AG08396 (cell line): ENCODE measurements around the gene TGFB2.
A peak's percentile ranks its signal among the peaks of the same experiment; 100 is the strongest.

Experiments used
- DNase-seq: peaks from one replicate; pipeline ENCODE4 v3.0.0; 2012; ENCODE audit warnings: low spot score, mixed read lengths

TGFB2 gene

GRCh38 chr1:218336328-218336727, 8.8 kb upstream of the TGFB2 start:
- DNase-seq = peak; percentile 21

DNA sequence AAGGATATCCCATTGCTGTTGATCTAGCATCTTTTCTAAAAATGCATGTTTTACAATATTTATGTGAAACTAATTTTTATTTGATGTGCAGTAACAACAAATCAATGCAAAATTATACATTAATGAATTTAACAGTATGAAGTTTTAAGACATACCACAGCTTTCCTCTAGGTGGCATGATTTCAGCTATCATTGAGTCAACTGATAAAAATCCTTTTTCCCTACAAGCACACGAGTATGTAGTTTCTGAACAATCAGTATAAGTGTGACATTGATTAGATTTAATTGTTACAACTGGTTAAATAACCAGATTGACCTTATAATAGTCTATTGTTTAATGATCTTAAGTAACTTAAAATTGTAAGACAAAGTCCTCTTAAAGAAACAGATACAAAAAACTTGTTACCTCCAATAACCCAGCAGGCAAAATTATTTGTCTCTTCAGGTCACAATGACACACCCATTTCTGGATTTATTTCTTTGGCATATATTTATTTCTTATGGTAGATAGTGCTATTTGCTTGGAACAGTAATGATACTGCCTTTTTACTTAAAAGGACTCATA, 5.8 kb upstream of the TGFB2 start:
- peak; percentile 29 for DNase-seq

- DNase-seq = no peak
Measured at GRCh38 chr1:218341325-218341724, 3.8 kb upstream of the TGFB2 start.

DNA sequence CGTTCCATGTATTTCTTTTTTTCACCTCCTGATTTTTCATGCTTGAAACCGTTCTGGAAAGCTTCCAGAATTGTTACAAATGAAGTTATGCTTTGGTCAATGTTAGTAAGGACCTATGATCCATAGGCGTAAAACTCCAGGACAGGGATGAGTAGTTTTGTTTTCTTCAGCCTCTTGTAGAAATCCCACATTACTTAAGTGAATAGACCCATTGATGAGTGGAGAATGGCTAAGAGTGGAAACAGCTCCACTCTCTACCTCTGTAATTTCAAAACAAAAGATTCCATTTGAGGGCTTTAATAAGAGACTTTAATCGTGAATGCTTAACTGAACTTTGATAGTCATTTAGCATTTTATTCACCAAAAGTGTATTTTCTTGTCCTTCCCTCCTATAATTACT, 3.0 kb upstream of the TGFB2 start:
- no peak for DNase-seq

- peak; percentile 66 for DNase-seq
Measured at GRCh38 chr1:218345673-218346390, 696 bp downstream of the TGFB2 start.

GRCh38 chr1:218346391-218347204, 1.5 kb downstream of the TGFB2 start:
- DNase-seq = peak; percentile 26

GRCh38 chr1:218347336-218347722, 2.2 kb downstream of the TGFB2 start:
- DNase-seq = peak; percentile 20

DNA sequence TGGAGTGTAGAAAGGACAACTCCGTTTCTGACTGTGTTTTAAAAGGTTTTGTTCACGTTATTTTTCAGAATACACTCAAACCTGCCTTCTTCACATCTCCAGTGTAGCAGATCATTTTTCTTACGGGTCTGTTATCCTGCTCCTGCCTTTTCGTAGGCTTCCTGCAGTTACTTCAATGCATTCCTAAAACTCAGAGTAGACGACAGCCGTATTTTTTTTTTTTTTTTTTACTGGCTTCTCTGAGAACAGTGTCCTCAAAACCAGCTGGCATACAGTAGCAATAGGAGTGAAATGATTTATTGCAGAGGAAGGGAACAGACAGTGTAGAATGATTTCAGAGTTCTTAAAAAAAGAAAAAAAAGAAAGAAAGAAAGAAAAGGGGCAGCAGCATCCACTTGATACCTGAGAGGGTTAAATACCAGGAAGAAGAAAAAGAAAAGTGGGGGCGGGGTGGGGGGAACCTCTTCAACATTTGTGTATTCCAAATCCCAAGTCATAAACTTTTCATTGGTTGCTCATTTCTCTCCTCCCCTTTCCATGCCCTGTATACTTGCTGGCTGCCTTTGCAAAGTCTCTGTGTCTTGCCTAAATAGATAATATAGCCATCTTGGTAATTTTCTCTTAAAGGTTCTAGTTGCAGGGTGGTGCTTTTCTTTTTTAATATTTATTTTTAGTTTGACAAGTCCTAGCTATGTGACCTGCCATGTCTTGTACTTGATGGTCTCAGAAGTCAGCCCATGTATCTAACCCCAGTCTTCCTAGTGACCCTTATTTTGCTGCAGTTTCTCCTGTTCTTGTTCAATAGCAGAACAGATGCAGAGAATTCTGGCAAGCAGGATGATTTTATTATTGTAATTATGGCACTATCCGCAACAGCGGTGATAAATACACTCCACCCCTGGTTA, 2.8 kb downstream of the TGFB2 start:
- no peak for DNase-seq

DNA sequence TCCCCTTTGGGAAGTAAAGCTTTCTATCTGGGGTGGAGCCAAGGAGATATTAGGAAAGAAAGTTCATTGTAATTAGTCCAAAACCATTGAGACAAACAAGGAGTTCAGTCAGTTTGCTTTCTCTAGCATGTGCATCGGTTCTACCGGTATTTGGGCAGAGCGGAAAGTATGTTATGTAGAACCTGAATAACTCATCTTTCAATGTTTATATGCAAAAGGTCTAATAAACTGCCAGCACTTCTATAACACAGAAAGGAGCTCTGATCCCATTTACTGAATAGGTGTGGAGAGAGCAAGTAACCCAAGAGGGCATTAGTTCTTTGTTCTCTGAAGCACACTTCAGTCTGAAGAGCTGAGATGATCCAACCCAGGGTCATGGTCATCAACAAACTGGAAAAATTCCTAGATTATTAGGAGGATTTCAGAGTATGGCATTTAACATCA, 3.5 kb downstream of the TGFB2 start:
- DNase-seq = no peak

- no peak for DNase-seq
Measured at GRCh38 chr1:218349348-218350034, 4.4 kb downstream of the TGFB2 start.

- DNase-seq = no peak
Measured at GRCh38 chr1:218350035-218350525, 4.9 kb downstream of the TGFB2 start.

DNA sequence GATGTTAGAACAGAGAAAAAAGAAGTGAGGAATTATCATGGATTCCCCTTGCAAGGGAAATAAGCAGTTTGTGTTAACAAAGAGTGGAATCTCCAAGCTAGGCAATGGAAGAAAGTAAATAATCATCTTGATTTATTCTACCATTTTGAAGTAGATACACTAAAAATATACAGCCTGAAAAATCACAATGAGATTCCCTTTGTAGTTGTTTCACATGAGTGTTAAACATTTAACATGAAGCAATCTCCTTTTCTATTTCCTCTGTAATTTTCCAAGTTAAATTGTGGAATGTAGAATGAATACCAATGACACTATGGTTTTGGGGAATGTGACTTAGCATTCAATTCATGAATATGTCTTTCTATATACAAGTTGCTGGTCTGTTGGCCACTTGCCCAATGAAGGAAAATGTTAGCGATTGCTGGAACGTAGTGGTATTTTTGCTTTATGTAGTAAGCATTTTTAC, 5.7 kb downstream of the TGFB2 start:
- DNase-seq = peak; percentile 30

GRCh38 chr1:218351391-218352074, 6.4 kb downstream of the TGFB2 start:
- DNase-seq = peak; percentile 45

DNA sequence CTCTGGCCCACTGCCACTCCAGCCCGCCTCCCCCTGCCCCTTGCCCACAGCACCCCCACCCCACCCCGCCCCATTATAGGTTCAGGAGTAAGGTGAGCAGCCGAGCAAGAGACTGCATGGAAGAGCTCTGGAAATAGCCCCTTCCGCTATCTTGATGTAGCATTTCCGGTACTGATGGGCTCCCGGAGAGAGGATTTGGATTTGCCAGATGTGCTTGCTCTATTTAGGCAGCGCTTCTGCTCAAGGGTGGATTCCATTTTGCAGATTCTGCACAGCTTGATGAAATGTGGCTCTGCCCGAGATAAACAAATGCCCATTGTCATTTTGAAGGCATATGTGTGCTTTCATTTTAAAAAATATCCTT, 6.9 kb downstream of the TGFB2 start:
- DNase-seq = no peak

DNA sequence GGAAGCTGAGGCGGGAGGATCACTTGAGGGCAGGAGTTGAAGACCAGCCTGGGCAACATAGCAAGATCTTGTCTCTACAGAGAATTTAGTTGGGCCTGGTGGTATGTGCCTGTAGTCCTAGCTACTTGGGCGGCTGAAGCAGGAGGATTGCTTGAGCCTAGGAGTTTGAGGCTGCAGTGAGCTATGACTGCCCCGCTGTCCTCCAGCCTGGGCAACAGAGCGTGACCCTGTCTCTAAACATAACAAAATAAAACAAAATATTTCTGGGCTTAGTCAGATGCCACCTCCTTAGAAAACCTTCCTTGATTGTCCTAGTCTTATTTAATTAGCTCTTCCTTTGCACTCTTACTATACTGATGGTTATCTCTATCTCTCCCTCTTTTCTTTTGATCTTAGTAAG, 8.5 kb downstream of the TGFB2 start:
- DNase-seq = no peak

GRCh38 chr1:218355278-218355677, 10.1 kb downstream of the TGFB2 start:
- DNase-seq = no peak

GRCh38 chr1:218357211-218357892, 12.2 kb downstream of the TGFB2 start:
- DNase-seq = no peak

DNA sequence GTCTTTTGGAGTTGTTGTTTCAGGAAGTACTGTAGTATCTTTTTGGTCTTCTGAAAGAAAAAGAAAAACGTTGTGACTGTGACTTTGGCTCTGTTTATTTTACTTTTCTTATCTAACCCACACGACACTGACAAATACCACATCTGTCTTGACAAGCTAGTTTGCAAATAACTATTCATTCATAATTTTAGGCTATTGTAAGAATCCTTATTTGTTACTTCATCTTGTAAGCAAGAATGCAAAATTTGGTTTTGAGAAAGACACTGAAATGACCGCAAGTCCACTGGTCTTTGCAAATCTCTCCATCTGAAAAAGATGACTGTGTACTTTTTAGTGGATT, 12.7 kb downstream of the TGFB2 start:
- DNase-seq = no peak

DNA sequence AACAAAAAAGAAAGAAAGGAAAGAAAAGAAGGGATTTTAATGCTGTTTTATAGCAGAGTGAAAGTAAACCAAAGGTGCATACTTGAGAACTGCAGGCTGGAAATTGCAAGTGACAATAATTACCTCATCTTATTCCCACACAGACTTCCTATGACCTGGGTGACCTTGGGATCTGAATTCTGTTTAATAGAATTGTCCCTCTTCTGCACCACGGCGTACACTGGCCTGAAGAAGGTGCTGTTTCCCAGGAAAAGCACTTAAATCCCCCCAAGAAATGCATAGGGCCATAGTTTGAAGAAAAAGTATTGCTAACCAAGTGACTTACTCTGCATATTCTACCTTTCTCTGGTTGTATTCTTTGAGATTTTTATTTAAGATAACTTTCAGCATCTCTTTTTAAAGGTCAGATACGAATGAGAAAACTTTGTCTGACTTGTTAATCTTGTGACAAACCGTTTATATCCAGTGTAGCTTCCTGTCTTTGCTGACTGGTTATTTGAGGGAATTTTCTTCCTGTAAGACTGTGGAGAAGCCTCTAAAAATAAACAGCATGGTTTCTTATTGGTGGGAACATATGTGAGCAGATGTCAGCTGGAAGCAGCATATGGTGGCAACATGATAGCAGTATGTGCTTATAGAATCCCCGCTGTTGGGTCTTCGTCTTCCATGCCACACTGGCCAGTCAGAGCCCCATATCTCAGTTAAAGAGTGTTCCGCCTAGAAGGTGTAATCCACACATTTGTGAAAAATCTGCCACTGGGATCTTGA, 16.3 kb downstream of the TGFB2 start:
- no peak for DNase-seq
